Endothelial cell (in vitro differentiated cells): ENCODE measurements around the gene COX6A1. TPM values are rescaled to one million over a fixed set of nuclear protein-coding genes. Genes with fewer than 3 reads are reported as not detected.

Experiments
- DNase-seq: peaks from one replicate; pipeline ENCODE4 v3.0.0; 2021; ENCODE audit warnings: low spot score
- H3K27ac Mint-ChIP-seq: one replicate; pipeline ENCODE4 v1.8.0; 2021; ENCODE audit warnings: mixed read lengths, inconsistent platforms; ENCODE audit not compliant: unreplicated experiment
- H3K27me3 Mint-ChIP-seq: one replicate; pipeline ENCODE4 v1.8.0; 2021; ENCODE audit warnings: mild to moderate bottlenecking, moderate library complexity, mixed read lengths, inconsistent platforms; ENCODE audit not compliant: unreplicated experiment
- H3K36me3 Mint-ChIP-seq: one replicate; pipeline ENCODE4 v1.8.0; 2021; ENCODE audit warnings: mild to moderate bottlenecking, low read depth, mixed read lengths, inconsistent platforms; ENCODE audit not compliant: unreplicated experiment
- H3K4me1 Mint-ChIP-seq: one replicate; pipeline ENCODE4 v1.8.0; 2021; ENCODE audit warnings: mild to moderate bottlenecking, mixed read lengths, inconsistent platforms; ENCODE audit not compliant: unreplicated experiment
- H3K4me3 Mint-ChIP-seq: one replicate; pipeline ENCODE4 v1.8.0; 2021; ENCODE audit warnings: mild to moderate bottlenecking, mixed read lengths, inconsistent platforms; ENCODE audit not compliant: unreplicated experiment
- H3K9me3 Mint-ChIP-seq: one replicate; pipeline ENCODE4 v1.8.0; 2021; ENCODE audit warnings: mixed read lengths, inconsistent platforms; ENCODE audit not compliant: unreplicated experiment
- CTCF ChIP-seq: fragments of 200-600 bp; sonication (generic); IDR thresholded peaks from one replicate; pipeline ENCODE4 v1.5.0; 2021; ENCODE audit warnings: antibody characterized with exemption; ENCODE audit not compliant: unreplicated experiment
- total RNA-seq: library from RNA; stranded (reverse); fragmentation: NEBNext Ultra II Directional; extraction: Animal tissue kit (Norgen Biotek cat#: 25700); gene quantifications from one replicate; pipeline ENCODE4 v1.2.1, GENCODE V29; 2021; ENCODE audit not compliant: unreplicated experiment

Gene COX6A1
- total RNA-seq, 1 donor from 2014 or later, result 294 TPM

GRCh38 chr12:120468325-120468820 is 30.5 kb downstream of the COX6A1 start:
- Mint-ChIP-seq H3K4me1 (peaks cover 10% of the 10 kb centered on the region), H3K27me3 (peaks cover 5% of the 10 kb centered on the region), H3K9me3 (no peaks in the 10 kb centered on the region), H3K36me3 (peaks cover 25% of the 10 kb centered on the region), H3K27ac (peak overlapping the region; percentile 93), H3K4me3 (peak overlapping the region; percentile 95)
- no peak for TF ChIP-seq CTCF
- peak; percentile 60 for DNase-seq

GRCh38 chr12:120468821-120469449 is 31.0 kb downstream of the COX6A1 start:
- H3K27me3 Mint-ChIP-seq, result peaks cover 3% of the 10 kb centered on the region
- no peak for TF ChIP-seq CTCF
- H3K4me3 Mint-ChIP-seq, result peak overlapping the region; percentile 95

GRCh38 chr12:120469450-120470149 is 31.7 kb downstream of the COX6A1 start, which contains the start of gene SRSF9:
TSS of gene SRSF9 (minus strand) at chr12:120469748. CDS start at chr12:120469609, 139 bp downstream.
- DNase-seq, result peak; percentile 97

More at GRCh38 chr12:120468821-120469449, 31.0 kb downstream of the COX6A1 start:
- H3K36me3 Mint-ChIP-seq, result peaks cover 19% of the 10 kb centered on the region
- H3K9me3 Mint-ChIP-seq, result no peaks in the 10 kb centered on the region
- peaks cover 10% of the 10 kb centered on the region for H3K4me1 Mint-ChIP-seq
- H3K27ac Mint-ChIP-seq, result peak overlapping the region; percentile 93
- peak; percentile 57 for DNase-seq

GRCh38 chr12:120470150-120470784 is 32.4 kb downstream of the COX6A1 start:
- TF ChIP-seq CTCF, result no peak
- peak overlapping the region; percentile 95 for H3K4me3 Mint-ChIP-seq
- H3K27ac Mint-ChIP-seq, result peak overlapping the region; percentile 26
- H3K27me3 Mint-ChIP-seq, result peaks cover 3% of the 10 kb centered on the region
- peaks cover 9% of the 10 kb centered on the region for H3K36me3 Mint-ChIP-seq
- H3K9me3 Mint-ChIP-seq, result no peaks in the 10 kb centered on the region
- DNase-seq, result no peak
- peaks cover 15% of the 10 kb centered on the region for H3K4me1 Mint-ChIP-seq

More at GRCh38 chr12:120469450-120470149, 31.7 kb downstream of the COX6A1 start, which contains the start of gene SRSF9:
- peaks cover 11% of the 10 kb centered on the region for H3K4me1 Mint-ChIP-seq
- peak within 1 kb of the TSS; percentile 93 for H3K27ac Mint-ChIP-seq
- H3K27me3 Mint-ChIP-seq, result peaks cover 3% of the 10 kb centered on the region
- H3K36me3 Mint-ChIP-seq, result peaks cover 13% of the 10 kb centered on the region
- no peaks in the 10 kb centered on the region for H3K9me3 Mint-ChIP-seq
- peak within 1 kb of the TSS; percentile 95 for H3K4me3 Mint-ChIP-seq
- peak; percentile 73 for TF ChIP-seq CTCF
